Endothelial cell (in vitro differentiated cells): Measurements from ENCODE around the gene MLEC. TPM values are rescaled to one million over a fixed set of nuclear protein-coding genes. Genes with fewer than 3 reads are reported as not detected.
A peak's percentile ranks its signal among the peaks of the same experiment; 100 is the strongest.

Experiments
- DNase-seq: peaks from one replicate; pipeline ENCODE4 v3.0.0; 2021; ENCODE audit warnings: low spot score
- H3K27ac Mint-ChIP-seq: one replicate; pipeline ENCODE4 v1.8.0; 2021; ENCODE audit warnings: mixed read lengths, inconsistent platforms; ENCODE audit not compliant: unreplicated experiment
- H3K27me3 Mint-ChIP-seq: one replicate; pipeline ENCODE4 v1.8.0; 2021; ENCODE audit warnings: mild to moderate bottlenecking, moderate library complexity, mixed read lengths, inconsistent platforms; ENCODE audit not compliant: unreplicated experiment
- H3K36me3 Mint-ChIP-seq: one replicate; pipeline ENCODE4 v1.8.0; 2021; ENCODE audit warnings: mild to moderate bottlenecking, low read depth, mixed read lengths, inconsistent platforms; ENCODE audit not compliant: unreplicated experiment
- H3K4me1 Mint-ChIP-seq: one replicate; pipeline ENCODE4 v1.8.0; 2021; ENCODE audit warnings: mild to moderate bottlenecking, mixed read lengths, inconsistent platforms; ENCODE audit not compliant: unreplicated experiment
- H3K4me3 Mint-ChIP-seq: one replicate; pipeline ENCODE4 v1.8.0; 2021; ENCODE audit warnings: mild to moderate bottlenecking, mixed read lengths, inconsistent platforms; ENCODE audit not compliant: unreplicated experiment
- H3K9me3 Mint-ChIP-seq: one replicate; pipeline ENCODE4 v1.8.0; 2021; ENCODE audit warnings: mixed read lengths, inconsistent platforms; ENCODE audit not compliant: unreplicated experiment
- total RNA-seq: library from RNA; stranded (reverse); fragmentation: NEBNext Ultra II Directional; extraction: Animal tissue kit (Norgen Biotek cat#: 25700); gene quantifications from one replicate; pipeline ENCODE4 v1.2.1, GENCODE V29; 2021; ENCODE audit not compliant: unreplicated experiment
- TF ChIP-seq, protein P1 (sequence below): fragments of 200-600 bp; sonication (generic); IDR thresholded peaks from one replicate; pipeline ENCODE4 v1.5.0; 2021; ENCODE audit warnings: antibody characterized with exemption; ENCODE audit not compliant: unreplicated experiment

Gene MLEC
- total RNA-seq, 1 donor from 2014 or later: 124 TPM

- Mint-ChIP-seq H3K36me3 (peaks cover 4% of the 10 kb centered on the region), H3K9me3 (no peaks in the 10 kb centered on the region), H3K4me3 (peak overlapping the region; percentile 96), H3K4me1 (peaks cover 47% of the 10 kb centered on the region), H3K27ac (peak overlapping the region; percentile 93), H3K27me3 (peaks cover 6% of the 10 kb centered on the region)
- TF ChIP-seq, protein P1, sequence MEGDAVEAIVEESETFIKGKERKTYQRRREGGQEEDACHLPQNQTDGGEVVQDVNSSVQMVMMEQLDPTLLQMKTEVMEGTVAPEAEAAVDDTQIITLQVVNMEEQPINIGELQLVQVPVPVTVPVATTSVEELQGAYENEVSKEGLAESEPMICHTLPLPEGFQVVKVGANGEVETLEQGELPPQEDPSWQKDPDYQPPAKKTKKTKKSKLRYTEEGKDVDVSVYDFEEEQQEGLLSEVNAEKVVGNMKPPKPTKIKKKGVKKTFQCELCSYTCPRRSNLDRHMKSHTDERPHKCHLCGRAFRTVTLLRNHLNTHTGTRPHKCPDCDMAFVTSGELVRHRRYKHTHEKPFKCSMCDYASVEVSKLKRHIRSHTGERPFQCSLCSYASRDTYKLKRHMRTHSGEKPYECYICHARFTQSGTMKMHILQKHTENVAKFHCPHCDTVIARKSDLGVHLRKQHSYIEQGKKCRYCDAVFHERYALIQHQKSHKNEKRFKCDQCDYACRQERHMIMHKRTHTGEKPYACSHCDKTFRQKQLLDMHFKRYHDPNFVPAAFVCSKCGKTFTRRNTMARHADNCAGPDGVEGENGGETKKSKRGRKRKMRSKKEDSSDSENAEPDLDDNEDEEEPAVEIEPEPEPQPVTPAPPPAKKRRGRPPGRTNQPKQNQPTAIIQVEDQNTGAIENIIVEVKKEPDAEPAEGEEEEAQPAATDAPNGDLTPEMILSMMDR: no peak
- DNase-seq: peak; percentile 23
These were observed 785 bp downstream of the MLEC start for GRCh38 chr12:120687578-120688289.

- Mint-ChIP-seq H3K27me3 (peaks cover 6% of the 10 kb centered on the region), H3K27ac (peak overlapping the region; percentile 93), H3K36me3 (peaks cover 4% of the 10 kb centered on the region), H3K4me3 (peak overlapping the region; percentile 96), H3K9me3 (no peaks in the 10 kb centered on the region), H3K4me1 (peaks cover 55% of the 10 kb centered on the region)
- TF ChIP-seq, protein P1: no peak
- no peak for DNase-seq
These were observed 1.6 kb downstream of the MLEC start for GRCh38 chr12:120688527-120689071.

DNA sequence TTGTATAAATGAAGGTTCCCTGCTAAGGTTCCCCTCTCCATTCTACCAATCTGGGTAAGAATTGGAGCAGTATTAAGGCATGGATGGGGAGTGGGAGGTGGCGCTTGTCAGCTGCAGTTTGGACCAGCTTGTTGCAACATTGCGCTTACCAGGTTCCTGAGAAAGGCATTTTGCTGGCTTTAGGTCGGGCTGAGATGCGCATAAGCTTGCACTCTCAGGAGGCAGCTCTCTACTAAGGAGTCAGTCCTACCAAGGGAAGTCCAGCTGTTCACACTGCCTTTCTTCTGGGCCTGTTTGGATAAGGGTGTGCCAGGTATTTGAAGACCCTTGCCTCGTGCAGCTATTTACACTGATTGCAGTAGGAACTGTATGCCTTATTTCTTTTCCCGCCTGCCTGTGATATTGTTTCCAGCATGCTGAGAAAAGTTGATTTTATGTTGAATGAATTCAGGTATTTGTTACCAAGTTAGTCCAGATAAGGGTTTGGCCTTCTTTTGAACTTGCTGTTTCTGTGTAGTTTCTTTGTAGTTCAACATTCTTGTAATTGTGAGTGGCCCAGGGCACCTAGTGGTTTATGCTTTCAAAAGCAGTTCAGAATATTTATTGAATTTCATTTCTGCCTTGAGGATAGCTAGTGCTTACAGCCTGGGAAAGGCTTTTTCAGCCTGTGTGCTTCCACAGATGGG lies 2.6 kb downstream of the MLEC start:
- no peak for DNase-seq
- H3K4me3 Mint-ChIP-seq: peak overlapping the region; percentile 96
- peaks cover 6% of the 10 kb centered on the region for H3K36me3 Mint-ChIP-seq
- H3K27me3 Mint-ChIP-seq: peaks cover 6% of the 10 kb centered on the region
- H3K4me1 Mint-ChIP-seq: peaks cover 64% of the 10 kb centered on the region
- no peaks in the 10 kb centered on the region for H3K9me3 Mint-ChIP-seq
- H3K27ac Mint-ChIP-seq: peak overlapping the region; percentile 10
- TF ChIP-seq, protein P1: no peak

GRCh38 chr12:120690083-120690450 lies 3.1 kb downstream of the MLEC start:
- H3K4me3 Mint-ChIP-seq: peak overlapping the region; percentile 39
- H3K4me1 Mint-ChIP-seq: peaks cover 70% of the 10 kb centered on the region
- DNase-seq: no peak
- no peak overlapping the region for H3K27ac Mint-ChIP-seq
- H3K27me3 Mint-ChIP-seq: peaks cover 6% of the 10 kb centered on the region
- H3K36me3 Mint-ChIP-seq: peaks cover 12% of the 10 kb centered on the region
- TF ChIP-seq, protein P1: no peak
- no peaks in the 10 kb centered on the region for H3K9me3 Mint-ChIP-seq

GRCh38 chr12:120690978-120691377 lies 4.0 kb downstream of the MLEC start:
- Mint-ChIP-seq H3K27me3 (peaks cover 6% of the 10 kb centered on the region), H3K4me3 (no peak overlapping the region), H3K36me3 (peaks cover 21% of the 10 kb centered on the region), H3K9me3 (no peaks in the 10 kb centered on the region), H3K4me1 (peaks cover 78% of the 10 kb centered on the region), H3K27ac (no peak overlapping the region)
- TF ChIP-seq, protein P1: no peak
- no peak for DNase-seq
